Loucy (cell line): Measurements from ENCODE around the gene COX7B.

Source experiments
- H2AFZ ChIP-seq: fragments of 200-600 bp; sonication (generic); 2 replicates; pipeline ENCODE4 v1.6.0; 2016; ENCODE audit warnings: antibody characterized with exemption, mild to moderate bottlenecking, low read length, moderate library complexity
- H3F3A ChIP-seq: fragments of 200-600 bp; 2 replicates; pipeline ENCODE4 v1.6.0; 2016; ENCODE audit warnings: antibody characterized with exemption, low read depth, mild to moderate bottlenecking
- H3K27me3 ChIP-seq: fragments of 200-600 bp; sonication (generic); 2 replicates; pipeline ENCODE4 v1.6.1; 2014; ENCODE audit warnings: low read length, mild to moderate bottlenecking; ENCODE audit not compliant: insufficient read depth, poor library complexity, severe bottlenecking
- H3K36me3 ChIP-seq: fragments of 200-600 bp; sonication (generic); 2 replicates; pipeline ENCODE4 v1.6.1; 2016; ENCODE audit warnings: low read length; ENCODE audit not compliant: insufficient read depth
- H3K4me1 ChIP-seq: fragments of 200-600 bp; sonication (generic); 2 replicates; pipeline ENCODE4 v1.5.1; 2014; ENCODE audit warnings: low read length, mild to moderate bottlenecking; ENCODE audit not compliant: insufficient read depth, poor library complexity, severe bottlenecking
- H3K4me2 ChIP-seq: fragments of 200-600 bp; sonication (generic); 2 replicates; pipeline ENCODE4 v1.6.0; 2014; ENCODE audit warnings: antibody characterized with exemption, low read length, low read depth, mild to moderate bottlenecking; ENCODE audit not compliant: poor library complexity, severe bottlenecking
- H3K4me3 ChIP-seq: fragments of 200-600 bp; sonication (generic); 2 replicates; pipeline ENCODE4 v1.5.1; 2014; ENCODE audit warnings: low read length, mild to moderate bottlenecking, mixed read lengths; ENCODE audit not compliant: poor library complexity, severe bottlenecking
- H3K79me2 ChIP-seq: fragments of 200-600 bp; sonication (generic); 2 replicates; pipeline ENCODE4 v1.6.1; 2014; ENCODE audit warnings: low read length; ENCODE audit not compliant: insufficient read depth
- H3K9ac ChIP-seq: fragments of 200-600 bp; sonication (generic); 2 replicates; pipeline ENCODE4 v1.6.0; 2014; ENCODE audit warnings: mild to moderate bottlenecking, low read depth, low read length, moderate library complexity; ENCODE audit not compliant: poor library complexity, severe bottlenecking
- H3K9me2 ChIP-seq: fragments of 200-600 bp; sonication (generic); replicated peaks from 2 replicates; pipeline ENCODE4 v1.6.1; 2016; ENCODE audit warnings: low read depth, low read length, mixed read lengths
- H3K9me3 ChIP-seq: fragments of 200-600 bp; sonication (generic); 2 replicates; pipeline ENCODE4 v1.6.1; 2014; ENCODE audit warnings: mild to moderate bottlenecking, antibody characterized with exemption, low read length, low read depth; ENCODE audit not compliant: insufficient read depth
- H4K20me1 ChIP-seq: fragments of 200-600 bp; sonication (generic); 2 replicates; pipeline ENCODE4 v1.6.0; 2014; ENCODE audit warnings: antibody characterized with exemption, low read length, mild to moderate bottlenecking; ENCODE audit not compliant: insufficient read depth, poor library complexity, severe bottlenecking
- CTCF ChIP-seq: fragments of 200-600 bp; sonication (generic); conservative IDR thresholded peaks from 2 replicates; pipeline ENCODE4 v1.5.1; 2014; ENCODE audit warnings: mild to moderate bottlenecking, antibody characterized with exemption, low read length
- EZH2phosphoT487 ChIP-seq: fragments of 200-600 bp; IDR thresholded peaks from 2 replicates; pipeline ENCODE4 v1.6.1; 2018; ENCODE audit warnings: antibody characterized with exemption, mild to moderate bottlenecking, moderate library complexity, borderline replicate concordance

Gene COX7B

DNA sequence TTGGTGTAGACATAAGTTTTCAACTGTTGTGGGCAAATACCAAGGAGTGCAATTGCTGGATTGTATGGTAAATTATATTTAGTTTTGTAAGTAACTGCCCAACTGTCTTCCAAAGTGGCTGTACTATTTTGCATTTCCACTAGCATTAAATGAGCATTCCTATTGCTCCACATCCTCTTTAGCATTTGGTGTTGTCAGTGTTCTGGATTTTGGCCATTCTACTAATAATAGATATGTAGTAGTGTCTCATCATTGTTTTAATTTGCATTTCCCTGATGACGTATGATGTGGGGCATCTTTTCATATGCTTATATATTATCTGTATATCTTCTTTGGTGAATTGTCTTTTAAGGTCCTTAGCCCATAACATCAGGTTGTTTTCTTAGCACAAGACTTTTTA, 52.9 kb downstream of the COX7B start:
- no peak overlapping the region for H3K4me3 ChIP-seq
- no peaks in the 10 kb centered on the region for H4K20me1 ChIP-seq
- no peak overlapping the region for H3K9ac ChIP-seq
- no peaks in the 10 kb centered on the region for H3K79me2 ChIP-seq
- H3K4me2 ChIP-seq: no peak overlapping the region
- H3K27me3 ChIP-seq: no peaks in the 10 kb centered on the region
- H2AFZ ChIP-seq: no peak overlapping the region
- H3F3A ChIP-seq: no peaks in the 10 kb centered on the region
- TF ChIP-seq EZH2phosphoT487: no peak
- TF ChIP-seq CTCF: no peak
- H3K36me3 ChIP-seq: no peaks in the 10 kb centered on the region
- no peaks in the 10 kb centered on the region for H3K9me2 ChIP-seq
- H3K9me3 ChIP-seq: no peaks in the 10 kb centered on the region
- no peaks in the 10 kb centered on the region for H3K4me1 ChIP-seq

- no peaks in the 10 kb centered on the region for H3K9me2 ChIP-seq
- peak overlapping the region; percentile 20 for H3K4me2 ChIP-seq
- H3F3A ChIP-seq: no peaks in the 10 kb centered on the region
- no peaks in the 10 kb centered on the region for H3K4me1 ChIP-seq
- no peaks in the 10 kb centered on the region for H3K9me3 ChIP-seq
- no peak for TF ChIP-seq EZH2phosphoT487
- no peak for TF ChIP-seq CTCF
- H3K27me3 ChIP-seq: no peaks in the 10 kb centered on the region
- H2AFZ ChIP-seq: no peak overlapping the region
- no peaks in the 10 kb centered on the region for H3K79me2 ChIP-seq
- H3K9ac ChIP-seq: no peak overlapping the region
- no peaks in the 10 kb centered on the region for H3K36me3 ChIP-seq
- H3K4me3 ChIP-seq: no peak overlapping the region
- H4K20me1 ChIP-seq: no peaks in the 10 kb centered on the region
Observed at GRCh38 chrX:77953302-77953701, 54.0 kb downstream of the COX7B start.

- no peak overlapping the region for H3K4me3 ChIP-seq
- peak overlapping the region; percentile 20 for H3K4me2 ChIP-seq
- H3K36me3 ChIP-seq: no peaks in the 10 kb centered on the region
- H4K20me1 ChIP-seq: no peaks in the 10 kb centered on the region
- H3K4me1 ChIP-seq: no peaks in the 10 kb centered on the region
- no peaks in the 10 kb centered on the region for H3K9me2 ChIP-seq
- no peaks in the 10 kb centered on the region for H3K9me3 ChIP-seq
- TF ChIP-seq CTCF (no peak), EZH2phosphoT487 (no peak)
- H2AFZ ChIP-seq: no peak overlapping the region
- no peak overlapping the region for H3K9ac ChIP-seq
- H3K27me3 ChIP-seq: no peaks in the 10 kb centered on the region
- no peaks in the 10 kb centered on the region for H3F3A ChIP-seq
- H3K79me2 ChIP-seq: no peaks in the 10 kb centered on the region
Observed at GRCh38 chrX:77953708-77954107, 54.4 kb downstream of the COX7B start.
